Lung microvascular endothelial cell (primary cell): ENCODE measurements around the gene USP9X. TPM values are rescaled to one million over a fixed set of nuclear protein-coding genes. Genes with fewer than 3 reads are reported as not detected.
"Not testable (repeated sequence)": the region's sequence is repeated elsewhere in the genome, so short reads cannot be mapped to it uniquely, and the experiment has no call there.

Experiments used
- DNase-seq, 2 donors: peaks; one replicate each; pipeline versions ENCODE4 v3.0.0 to v3.0.0-alpha.2; 2010; ENCODE audit warnings: low read depth in 2 of 2
- total RNA-seq: library from RNA; depleted of rRNA; stranded (reverse); fragments of >200 nt; gene quantifications from 2 replicates; pipeline ENCODE4 v1.2.1, GENCODE V29; 2014

The USP9X gene
- total RNA-seq, 1 donor from 2014 or later = 112 TPM

DNA sequence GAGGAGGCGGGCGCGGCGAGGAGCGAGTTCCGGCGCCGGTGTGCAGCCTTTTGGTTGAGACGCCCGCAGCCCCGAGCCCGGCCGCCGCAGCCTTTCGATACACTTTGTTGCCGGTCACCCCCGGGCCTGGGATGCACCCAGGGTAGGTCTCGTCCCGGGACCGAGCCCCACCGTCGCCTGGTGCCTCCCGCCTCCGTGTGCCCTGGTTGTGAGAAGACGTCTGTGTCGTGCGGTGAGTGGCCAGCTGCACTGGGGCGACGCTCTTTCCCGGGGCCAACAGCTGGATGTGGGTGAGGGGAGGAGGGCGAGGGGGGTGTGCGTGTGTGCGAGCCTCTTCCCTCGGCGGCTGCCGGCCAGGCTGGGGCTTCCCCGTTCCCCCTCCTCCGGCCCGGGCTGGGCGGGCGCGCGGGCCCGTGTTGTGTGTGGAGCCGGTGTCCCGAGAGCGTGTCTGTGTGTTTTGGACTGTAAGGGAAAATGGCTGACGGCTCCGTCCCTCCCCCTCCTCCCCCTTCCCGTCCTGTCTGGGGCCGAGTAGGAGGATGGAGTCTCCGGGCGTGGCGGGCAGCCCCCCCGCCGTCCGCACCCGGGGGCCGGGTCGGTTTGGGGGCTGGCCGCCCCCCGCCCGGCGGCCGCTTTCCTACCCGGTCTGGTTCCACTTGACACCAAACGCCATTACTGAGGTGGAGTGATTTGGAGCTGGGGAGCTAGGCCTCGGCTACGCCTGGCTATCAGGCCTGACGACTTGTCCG lies 807 bp downstream of the USP9X start:
- DNase-seq = peak; percentile 58 to 67

DNA sequence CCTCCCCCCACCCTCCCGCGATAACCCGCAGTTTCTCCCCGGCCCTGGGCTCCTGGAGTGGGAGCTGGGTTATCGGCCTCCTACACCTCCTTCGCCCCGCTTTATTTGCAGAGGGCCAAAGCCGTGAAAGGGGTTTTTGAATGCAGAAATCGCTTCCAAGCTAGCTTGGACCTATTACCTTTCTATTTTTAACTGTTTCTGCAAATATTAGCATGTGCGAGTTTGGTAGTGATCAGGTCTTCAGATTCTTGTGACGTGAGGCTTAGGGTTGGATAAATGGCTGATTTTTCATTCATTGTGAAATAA lies 1.3 kb downstream of the USP9X start:
- no peak for DNase-seq

DNA sequence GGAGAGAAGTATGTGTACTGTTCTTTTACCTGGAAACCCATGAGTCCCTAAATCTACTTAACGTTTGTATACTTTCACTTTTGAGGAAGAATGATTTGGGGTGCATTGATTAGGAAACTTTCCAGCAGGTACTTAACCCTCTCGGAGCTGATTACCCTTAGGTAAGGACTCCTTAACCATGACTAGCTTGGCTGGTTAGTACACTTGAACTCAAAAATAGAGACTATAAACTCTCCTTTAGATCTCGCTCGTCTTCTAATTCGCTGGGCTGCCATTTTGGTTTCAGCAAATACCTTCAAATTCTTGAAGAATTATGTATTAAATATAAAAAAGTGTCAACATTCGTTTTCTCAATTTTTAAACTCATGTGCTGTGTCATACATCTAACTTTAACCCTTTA lies 2.0 kb downstream of the USP9X start:
- DNase-seq = peak in 1 of 2 donors; percentile 11

DNA sequence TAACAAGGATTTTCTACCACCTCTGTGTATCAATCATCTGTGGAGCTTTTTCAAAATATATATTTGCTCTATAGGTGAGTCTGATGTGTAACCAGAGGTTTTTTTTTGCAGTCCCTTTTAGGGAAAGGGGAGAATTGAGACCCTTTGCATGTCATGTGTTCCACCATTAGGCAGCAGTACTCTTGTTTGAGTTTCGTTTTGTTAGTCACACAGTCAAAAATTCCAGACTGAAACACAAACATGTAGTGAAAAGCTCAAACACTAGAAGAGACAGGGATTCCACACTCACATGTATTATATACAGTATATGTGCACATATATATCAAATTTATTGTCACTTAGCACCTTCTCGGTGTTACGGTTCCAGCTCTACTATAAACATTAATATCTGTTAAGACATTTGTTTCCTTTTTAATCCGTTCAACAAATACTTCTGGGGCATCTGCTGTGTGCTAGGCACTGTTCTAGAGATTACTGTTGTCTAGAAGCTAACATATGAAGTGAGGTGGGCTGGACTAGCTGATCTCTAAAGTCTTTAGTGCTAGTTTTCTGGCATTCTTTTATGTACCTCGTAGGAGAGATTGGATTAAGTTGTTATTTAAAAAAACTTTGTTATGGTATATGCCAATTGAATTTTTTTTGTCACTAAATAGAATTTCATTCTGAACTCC lies 5.5 kb downstream of the USP9X start:
- DNase-seq = peak; percentile 19 to 43

DNA sequence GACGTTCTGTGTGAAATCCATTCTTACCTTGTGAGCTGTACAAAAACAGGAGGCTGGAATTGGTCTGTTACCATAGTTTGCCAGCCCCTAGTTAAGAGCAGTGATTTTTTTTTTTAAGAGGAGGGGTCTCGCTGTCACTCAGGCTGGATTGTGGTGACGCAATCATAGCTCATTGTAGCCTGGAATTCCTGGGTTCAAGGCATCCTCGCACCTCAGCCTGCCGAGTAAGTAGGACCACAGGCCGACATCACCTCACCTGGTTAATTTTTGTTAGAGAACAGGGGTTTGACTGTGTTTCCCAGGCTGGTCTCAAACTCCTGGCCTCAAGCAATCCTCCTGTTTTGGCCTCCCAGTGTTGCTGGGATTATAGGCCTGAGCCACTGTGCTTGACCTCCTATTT lies 7.5 kb downstream of the USP9X start:
- DNase-seq = no peak

DNA sequence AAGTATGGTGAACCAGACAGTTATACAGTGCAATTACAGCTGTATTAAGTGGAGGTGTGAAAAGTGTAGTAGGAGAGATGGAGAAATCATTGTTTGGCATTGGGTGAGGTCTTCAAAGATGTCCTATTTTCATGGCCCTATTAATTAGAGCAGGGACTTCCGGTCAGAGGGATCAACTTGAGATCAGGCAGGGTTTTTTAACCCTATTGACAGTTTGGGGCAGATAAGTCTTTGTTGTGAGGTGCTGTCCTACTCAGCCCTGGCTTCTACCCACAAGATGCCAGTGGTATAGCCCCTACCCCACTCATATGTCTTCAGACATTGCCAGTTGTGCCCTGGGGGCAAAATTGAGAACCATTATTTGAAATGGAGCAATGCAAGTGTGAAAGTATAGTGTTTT lies 9.9 kb downstream of the USP9X start:
- no peak for DNase-seq

DNA sequence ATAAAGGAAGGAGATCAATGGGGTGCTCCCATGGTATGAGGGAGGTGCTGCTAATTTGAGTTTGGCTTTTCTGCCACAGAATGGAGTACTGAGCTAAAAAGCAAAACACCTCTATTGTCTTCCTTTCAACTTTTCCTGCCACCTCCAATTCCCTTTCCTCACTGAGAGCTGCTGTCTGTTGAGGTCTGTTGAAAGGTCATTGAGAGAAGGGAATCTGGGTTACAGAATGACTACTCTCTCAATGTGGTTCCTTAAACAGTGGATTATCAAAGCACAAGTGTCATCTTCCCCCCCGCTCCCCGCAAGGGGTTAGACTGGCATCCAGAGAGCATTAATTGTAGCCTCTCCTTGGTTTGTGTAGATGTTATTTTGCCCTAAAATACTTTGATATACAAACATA lies 10.7 kb downstream of the USP9X start:
- no peak for DNase-seq

DNA sequence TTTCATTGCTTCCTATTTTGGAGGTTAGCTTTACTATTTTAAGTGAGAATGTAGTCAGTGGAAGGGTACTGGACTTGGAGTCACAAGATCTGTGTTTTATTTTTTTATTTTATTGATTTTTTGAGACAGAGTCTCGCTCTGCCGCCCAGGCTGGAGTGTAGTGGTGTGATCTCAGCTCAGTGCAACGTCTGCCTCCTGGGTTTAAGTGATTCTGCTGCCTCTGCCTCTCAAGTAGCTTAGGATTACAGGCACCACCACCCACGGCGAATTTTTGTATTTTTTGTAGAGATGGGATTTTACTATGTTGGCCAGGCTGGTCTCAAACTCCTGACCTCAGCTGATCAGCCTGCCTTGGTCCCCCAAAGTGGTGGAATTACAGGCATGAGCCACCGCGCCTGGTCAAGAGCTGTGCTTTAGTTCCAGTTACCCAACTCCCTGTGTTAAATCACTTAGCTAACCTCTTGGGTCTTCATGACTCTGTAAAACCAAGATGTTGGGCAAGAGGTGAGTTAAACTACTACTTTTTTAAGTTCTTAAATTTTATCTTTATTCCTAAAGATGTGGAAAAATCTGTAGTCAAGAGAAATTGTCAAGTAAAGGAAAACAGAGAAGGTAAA lies 11.2 kb downstream of the USP9X start:
- DNase-seq = no peak

DNA sequence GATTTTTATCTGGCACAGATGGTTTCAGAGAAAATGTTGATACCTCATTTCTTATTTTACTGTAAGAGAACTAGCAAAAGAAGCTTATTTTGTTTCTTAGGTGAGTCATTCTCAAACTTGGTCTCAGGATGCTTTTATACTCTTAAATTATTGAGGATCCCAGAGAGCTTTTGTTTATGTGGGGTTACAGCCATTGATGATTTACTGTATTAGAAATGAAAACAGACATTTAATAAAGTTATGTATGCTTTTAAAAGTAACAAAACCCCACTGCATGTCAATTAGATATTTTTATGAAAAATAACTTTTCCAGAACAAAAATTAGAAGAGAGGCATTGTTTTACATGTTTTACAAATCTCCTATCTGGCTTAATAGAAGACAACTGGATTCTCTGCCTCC lies 12.1 kb downstream of the USP9X start:
- no peak for DNase-seq

DNA sequence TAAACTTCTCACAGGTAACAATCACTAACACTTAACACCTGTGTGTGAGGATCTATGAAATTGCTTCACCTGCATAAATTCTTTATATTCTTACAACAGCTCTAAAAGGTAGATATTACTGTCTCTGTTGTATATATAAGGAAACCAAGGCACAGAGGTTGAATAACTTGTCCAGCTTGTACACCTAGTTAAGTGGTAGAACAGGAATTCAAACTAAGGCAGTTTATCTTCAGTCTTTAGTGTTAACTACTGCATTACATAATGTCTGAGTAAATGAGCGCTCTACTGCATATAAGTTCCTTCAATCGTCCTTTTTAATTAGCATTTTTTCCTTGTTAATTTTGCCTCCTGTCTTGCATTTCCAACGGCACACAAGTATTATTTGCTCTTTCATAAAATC lies 15.0 kb downstream of the USP9X start:
- DNase-seq = no peak

DNA sequence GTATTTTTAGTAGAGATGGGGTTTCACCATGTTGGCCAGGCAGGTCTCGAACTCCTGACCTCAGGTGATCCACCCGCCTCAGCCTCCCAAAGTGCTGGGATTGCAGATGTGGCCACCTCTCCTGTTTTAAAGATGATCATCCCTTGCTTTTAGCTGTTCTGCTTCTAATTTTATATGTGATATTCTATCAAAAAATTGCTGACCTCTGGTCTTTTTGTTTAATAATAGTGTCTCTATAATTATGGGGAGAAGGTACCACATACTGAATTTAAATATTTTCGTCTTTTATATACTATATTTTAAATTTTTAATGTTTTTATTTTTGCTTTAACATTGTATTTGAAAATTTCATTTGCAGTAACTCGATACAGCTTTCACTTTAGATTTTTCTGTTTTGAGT lies 15.6 kb downstream of the USP9X start:
- no peak for DNase-seq

DNA sequence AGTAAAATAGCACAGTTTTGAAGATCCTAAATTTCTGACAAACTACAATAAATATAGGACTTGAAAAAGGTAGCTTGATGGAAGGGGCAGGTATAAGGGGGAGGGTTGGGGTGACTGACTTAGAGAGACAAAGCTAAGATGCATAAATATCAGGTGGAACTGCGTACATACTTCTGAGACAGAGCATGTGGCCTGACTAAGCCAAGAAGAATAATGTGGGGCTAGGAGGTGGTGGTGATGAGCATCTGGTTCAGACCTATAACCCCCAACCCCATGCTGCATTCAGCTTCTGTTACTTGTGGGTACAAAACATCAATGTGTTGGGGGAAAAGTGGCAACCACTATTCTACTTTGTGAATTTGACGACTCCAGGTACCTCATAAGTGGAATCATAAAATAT lies 19.8 kb downstream of the USP9X start:
- no peak for DNase-seq

DNA sequence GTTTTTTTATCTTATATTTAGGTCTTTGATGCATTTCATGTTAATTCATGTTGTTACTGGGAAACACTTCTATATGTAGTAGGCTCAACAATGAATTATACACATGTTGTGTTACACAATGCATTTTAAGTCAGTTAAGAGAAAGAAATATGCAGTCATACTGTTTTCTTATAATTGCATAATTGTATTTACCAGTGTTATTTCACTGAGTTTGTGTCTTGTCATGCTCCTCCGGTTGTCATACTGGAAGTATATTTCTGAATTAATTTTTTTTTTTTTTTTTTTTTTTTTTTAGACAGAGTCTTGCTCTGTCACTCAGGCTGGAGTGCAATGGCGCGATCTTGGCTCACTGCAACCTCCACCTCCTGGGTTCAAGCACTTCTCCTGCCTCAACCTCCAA lies 21.0 kb downstream of the USP9X start:
- DNase-seq = not testable (repeated sequence)

DNA sequence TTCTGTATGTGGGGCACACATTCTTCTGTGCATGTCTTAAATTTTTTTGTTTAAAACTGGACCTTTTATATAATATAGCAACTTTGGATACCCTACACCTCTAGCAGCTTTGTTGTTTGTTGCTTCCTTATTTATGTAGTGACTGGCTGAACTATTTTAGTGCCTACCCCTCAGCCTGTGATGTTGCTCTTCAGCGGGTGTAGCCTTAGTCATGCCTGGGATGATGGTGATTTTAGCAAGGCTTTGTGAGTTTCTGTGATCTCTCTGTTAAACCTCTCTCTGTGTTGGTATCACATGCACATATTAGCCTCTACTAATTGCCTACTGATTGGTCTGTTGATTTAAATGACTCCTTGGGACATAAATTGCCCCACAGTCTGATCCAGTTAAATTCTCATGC lies 22.8 kb downstream of the USP9X start:
- DNase-seq = no peak

DNA sequence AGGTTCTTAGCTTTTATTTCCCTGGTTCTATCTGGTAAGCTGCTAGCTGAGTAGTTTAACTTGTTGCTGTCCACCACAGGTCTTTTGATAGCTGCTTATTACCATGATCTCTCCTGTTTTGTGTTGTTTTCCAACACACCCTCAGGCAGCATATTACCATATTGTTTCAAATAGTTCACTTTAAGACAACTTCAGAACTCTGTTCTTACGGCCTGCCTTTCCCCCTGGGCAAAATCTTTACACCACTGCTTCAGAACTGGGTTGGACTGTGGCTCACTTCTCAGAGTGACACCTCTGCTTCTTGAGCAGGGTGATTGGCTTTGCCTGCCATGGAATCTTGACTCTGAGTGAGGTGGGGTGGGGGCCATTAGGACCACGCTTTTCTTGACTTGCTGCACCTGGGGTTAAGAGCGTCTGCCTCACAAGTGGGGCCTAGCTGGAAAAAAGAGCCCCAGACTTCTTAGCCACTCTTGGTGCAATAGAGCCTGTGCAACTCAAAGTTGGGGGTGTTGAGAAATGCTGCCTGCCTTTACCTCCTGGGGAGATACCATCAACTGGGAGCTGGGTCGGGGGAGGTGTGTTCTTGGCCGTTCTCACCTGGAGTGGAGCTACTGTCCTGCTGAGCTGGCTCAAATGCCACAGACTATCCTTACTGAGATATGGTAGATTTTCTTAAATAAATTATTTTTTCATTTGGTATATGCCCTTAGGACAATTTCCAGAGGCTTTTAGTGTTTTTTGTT lies 23.4 kb downstream of the USP9X start:
- no peak for DNase-seq

DNA sequence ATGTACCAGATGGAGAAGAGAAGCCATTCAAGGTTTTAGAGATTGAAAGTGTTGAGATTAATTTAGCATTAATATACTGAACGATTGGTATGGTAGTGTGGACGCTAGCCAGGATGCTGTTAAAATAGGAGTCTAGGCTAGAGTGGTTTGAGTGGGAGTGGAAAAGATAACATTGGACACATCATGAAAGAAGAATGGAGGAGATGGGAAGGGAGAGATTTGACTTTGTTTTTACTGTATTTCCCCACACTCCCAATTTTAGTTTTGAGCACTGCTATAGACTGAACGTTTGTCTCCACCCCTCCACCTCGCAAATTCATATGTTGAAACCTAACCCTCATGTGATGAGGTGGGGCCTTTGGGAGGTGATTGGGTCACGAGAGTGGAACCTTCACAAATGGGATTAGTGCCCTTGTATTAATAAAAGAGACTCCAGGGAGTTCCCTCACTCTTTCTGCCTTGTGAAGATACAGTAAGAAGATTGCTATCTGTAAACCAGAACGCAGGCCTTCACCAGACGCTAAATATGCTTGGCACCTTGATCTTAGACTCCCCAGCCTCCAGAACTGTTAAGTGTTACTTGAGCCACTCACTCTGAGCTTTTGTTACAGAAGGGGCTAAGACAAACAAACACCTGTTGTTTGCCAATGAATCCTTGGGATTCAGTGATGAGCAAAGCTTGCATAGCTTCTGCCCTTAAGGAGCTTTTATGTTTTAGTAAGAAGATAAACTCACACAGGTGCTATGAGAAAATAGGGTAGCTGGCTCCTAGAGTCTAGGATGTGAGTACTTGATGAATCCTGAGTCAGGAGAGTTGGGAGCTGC lies 25.8 kb downstream of the USP9X start:
- DNase-seq = no peak

DNA sequence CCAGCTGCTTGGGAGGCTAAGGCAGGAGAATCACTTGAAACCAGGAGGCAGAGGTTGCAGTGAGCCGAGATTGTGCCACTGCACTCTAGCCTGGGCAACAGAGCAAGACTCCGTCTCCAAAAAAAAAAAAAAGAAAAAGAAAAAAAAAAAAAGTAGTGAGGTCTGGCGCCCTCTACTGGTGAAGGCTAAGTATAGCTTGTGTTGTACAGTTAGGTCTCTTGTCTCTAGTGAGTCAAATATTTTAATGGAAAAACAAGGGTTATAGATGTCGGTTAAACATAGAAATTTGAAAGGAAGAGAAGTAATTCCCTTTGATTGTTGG lies 29.8 kb downstream of the USP9X start:
- peak; percentile 40 to 59 for DNase-seq

DNA sequence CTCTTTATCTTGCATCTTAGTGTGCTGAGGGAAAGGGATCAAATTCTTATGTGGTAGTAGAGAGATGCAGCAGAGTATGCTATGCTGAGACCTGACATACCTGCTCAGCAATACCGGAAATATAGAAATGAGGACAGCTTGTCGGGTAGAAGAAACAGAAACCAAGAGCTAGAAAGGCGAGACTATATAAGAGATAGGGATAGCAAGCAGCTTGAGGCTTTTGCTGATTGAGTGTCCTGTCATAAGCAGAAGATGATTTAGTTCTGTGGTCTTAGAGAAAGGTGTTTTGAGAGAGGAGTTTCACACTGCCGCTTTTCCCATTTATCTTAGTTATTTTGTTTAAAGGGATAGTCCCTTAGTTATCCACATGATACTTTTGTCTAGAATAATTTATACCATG lies 31.7 kb downstream of the USP9X start:
- peak in 1 of 2 donors; percentile 13 for DNase-seq

DNA sequence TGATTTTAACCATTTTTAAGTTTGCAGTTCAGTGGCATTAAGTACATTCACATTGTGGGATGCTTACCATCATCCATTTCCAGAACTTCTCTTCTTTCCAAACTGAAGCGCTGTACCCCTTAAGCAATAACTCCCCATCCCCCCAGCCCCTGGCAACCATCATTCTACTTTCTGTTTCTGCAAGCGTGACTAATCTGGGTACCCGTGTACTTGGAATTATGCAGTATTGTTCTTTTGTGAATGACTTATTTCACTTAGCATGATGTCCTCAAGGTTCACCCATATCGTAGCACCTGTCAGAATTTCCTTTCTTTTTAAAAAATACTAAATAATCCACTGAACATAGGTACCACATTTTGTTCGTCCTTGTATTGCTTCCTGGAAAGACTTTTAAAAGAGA lies 32.9 kb downstream of the USP9X start:
- DNase-seq = no peak

DNA sequence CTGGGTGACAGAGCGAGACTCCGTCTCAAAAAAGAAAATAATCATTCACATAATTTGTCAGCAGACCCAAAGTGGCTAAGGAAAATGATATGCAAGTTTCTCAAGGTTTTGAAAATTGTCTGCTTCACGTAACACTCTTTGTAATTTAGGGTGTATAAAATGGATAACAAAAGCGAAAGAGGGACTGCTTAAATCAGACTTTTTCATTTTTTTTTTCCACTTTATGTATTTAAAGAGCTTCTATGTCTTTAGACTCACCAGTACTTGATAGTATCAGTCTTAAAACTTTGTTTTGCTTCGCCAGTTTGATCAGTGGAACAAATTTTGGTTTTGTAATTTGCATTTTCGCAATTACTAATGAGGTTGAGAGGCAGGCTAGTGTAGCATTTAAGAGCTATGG lies 34.6 kb downstream of the USP9X start:
- no peak for DNase-seq

DNA sequence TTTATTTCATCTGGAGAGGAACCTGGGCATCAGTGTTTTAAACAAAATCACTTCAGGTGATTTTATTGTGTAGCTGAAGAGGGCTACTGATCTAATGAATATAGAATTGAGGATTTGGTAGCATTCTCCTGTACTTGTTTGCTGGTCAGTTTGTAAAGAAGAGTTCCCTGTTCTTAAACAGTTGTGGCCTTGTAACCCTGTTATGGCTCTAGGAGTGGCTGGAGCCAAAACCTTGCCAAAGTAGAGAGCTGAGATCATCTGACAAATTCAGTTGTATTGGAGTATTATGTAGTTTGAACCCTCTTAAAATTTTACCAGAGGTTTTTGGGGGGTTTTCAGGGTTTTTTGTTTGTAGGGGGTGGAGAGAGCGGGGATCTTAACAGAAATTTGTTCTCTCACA lies 36.5 kb downstream of the USP9X start:
- no peak for DNase-seq
